DMS 273 (cell line): ENCODE results near the gene NKAP.
"Not testable (repeated sequence)": the region's sequence is repeated elsewhere in the genome, so short reads cannot be mapped to it uniquely, and the experiment has no call there.

Experiments used
- DNase-seq: peaks from one replicate; lab custom pipeline; 2025; ENCODE audit not compliant: unreplicated experiment; lab: John Stamatoyannopoulos, UW

The NKAP gene

DNA sequence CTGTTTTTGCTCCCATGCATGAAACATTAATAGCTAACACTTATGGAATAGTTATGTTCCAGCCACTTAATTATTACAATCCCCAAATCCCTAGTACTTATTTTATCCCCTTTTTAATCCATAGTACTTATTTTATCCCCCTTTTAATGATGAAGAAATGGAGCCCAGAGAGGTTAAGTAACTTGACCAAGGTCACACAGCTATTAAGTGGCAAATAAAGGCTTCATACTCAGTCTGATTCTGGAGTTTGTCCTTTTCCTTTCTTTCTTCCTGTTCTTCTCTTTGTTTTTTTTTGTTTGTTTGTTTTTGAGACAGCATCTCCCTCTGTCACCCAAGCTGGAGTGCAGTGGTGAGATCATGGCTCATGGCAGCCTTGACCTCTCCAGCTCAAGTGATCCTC, 2.2 kb downstream of the NKAP start:
- DNase-seq = no peak

DNA sequence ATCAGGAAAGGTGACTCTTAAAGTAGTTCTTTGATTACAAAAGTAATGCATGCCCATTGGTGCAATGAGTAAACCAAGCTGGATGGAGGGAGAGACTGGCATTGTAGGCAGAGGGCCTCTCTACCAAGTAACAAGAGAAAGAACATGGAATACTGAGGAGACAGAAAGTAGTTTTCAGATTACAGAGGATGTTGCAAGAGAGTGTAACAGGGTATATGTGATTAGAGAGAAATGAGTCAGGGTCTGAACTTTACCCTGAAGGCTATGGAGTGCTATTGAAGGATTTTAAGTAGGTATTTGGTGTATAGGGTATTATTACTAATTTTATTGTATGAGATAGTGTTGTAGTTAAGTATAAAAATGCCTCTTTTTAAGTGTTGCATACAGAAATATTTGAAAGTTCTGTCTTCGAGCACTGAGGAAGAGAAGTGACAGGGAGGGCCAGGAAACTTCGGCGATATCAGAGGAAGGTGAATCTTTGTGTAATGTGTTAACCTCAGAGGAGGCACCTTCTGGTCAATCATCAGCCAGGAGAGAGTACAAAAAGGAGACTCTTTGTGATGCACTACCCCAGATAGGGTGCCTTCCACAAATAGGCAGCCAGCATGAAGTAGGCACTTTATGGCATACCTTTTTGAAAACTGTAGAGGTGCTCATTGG, 8.2 kb downstream of the NKAP start:
- DNase-seq = no peak

DNA sequence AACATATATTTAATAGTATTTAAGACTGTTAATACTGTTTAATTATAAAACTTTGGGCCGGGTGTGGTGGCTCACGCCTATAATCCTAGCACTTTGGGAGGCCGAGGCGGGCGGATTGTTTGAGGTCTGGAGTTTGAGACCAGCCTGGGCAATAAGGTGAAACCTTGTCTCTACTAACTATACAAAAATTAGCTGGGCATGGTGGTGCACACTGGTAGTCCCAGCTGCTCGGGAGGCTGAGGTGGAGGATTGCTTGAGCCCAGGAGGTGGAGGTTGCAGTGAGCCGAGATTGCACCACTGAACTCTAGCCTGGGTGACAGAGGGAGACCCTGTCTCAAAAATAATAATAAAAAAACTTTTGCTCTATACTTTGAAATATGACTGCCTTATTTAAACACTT, 21.2 kb downstream of the NKAP start:
- DNase-seq = not testable (repeated sequence)

DNA sequence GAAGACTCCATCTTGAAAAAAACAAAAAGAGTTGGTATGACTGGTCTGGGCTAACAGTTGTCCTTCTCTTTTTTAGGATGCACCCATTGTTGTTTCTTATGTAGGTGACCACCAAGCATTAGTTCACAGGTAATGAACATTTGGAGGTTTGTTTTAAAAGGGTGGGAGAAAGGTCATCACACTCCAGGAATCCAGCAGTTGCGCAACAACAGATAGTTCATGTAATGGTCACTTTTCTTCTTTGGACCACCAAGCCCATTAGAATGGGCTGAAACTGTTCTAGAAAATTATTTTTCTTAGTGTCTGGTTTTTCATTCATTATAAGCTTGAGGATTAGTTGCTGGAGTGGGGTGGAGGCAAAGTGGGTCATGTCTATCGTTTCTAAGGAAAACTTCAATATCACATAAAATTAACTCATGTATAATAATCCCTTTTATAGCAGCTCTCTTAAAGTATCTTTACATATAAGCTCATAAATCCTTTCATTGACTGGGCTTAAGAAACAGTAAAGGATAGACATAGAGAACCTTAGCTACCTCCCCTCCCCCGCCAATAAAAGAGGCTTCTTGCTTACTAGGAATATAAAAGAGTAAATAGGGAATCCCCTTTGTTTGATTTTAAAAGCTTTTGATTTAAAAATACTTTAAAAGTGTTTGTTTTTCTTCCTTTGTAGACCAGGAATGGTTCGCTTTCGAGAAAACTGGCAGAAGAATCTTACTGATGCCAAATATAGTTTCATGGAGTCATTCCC, 23.5 kb downstream of the NKAP start:
- DNase-seq = no peak

DNA sequence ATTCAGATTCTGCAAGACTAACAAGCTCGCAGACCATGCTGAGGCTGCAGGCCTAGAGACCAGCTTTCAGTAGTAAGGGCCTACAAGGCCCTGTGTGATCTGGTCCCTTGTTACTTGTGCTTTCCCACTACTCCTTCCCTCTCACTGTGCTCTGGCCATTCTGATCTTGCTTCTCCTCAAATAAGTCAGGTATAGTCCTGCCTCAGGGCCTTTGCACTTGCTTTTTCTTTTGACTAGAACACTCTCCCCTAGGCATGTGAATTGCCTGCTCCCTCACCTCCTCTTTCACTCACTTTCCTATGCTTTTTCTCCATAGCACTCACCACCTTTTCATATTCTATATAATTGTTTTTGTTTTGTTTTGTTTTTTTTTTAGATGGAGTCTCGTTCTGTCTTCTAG, 25.7 kb downstream of the NKAP start:
- no peak for DNase-seq

DNA sequence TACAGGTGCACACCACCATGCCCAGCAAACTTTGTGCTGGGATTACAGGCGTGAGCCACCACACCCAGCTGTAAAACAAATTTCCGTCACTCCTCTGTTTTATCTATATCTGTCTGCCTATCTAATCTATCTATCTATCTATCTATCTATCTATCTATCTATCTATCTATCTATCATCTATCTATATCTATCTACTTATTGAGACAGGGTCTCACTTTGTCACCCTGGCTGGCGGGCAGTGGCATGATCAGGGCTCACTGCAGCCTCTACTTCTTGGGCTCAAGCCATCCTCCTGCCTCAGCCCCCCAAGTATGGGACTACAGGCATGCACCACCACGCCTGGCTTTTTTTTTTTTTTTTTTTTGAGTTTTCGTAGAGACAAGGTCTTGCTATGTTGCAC, 27.2 kb downstream of the NKAP start:
- DNase-seq = no peak

DNA sequence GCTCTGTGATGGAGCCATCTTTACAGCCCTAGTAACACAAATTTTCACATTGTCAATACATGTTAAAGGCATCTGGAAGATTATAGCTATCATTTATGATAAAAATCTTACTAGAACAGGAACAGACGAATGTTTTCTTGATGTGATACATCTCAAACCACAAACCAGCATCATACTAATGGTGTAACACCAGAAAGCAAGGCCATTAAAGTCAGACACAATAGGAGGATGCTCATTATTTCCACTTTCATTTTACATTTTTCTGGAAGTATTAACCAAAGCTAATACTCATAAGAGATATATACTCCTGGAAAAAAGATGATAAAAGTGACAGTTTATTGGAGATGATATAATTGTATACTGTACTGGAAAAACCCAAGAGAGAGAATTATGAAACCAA, 42.6 kb downstream of the NKAP start:
- DNase-seq = no peak

DNA sequence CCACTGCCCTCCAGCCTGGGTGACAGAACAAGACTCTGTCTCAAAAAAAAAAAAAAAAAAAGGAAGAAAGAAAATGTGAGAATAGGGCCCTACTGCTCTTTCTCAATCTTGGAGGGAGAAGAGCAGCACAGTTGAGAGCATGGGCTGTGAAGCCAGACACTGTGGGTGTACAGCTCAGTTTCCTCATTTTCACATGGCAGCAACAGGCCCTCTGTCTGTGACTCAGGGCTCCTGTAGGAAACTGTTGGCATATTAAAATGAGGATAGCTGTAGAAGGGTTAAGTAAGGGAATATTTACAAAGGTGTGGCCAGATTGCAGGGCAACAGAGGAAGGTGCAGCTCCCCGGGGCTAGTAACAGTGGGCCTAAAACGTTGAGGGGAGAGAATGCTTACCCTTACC, 44.4 kb downstream of the NKAP start:
- no peak for DNase-seq

DNA sequence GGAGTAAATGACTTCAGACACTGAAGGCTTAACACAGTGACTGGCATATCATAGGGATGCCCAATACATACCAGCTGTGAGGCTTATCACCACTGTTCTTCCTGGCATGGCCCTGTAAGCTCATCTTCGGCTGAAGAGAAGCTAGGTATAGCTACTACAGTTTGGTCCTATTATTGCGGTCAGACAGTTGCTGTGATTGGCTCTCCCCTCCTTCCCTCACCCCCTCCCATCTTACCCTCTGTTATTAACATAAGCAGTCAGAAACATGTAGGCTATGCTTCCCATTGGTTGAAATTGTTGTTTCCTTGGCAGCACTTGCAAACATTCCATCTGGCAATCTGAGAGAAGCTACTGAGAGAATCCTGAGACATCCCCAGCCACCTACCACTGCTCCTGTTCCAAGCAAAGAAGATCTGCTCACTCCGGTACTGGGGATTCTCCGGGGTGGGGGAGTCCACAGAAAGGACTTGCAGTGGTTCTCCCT, 47.7 kb downstream of the NKAP start, which contains the start of gene AKAP14:
Gene AKAP14, plus strand, starts transcription at position 51 of the 484 bp plus-strand sequence. CDS start 7,331 bp downstream, outside the sequence.
- peak; percentile 72 for DNase-seq

DNA sequence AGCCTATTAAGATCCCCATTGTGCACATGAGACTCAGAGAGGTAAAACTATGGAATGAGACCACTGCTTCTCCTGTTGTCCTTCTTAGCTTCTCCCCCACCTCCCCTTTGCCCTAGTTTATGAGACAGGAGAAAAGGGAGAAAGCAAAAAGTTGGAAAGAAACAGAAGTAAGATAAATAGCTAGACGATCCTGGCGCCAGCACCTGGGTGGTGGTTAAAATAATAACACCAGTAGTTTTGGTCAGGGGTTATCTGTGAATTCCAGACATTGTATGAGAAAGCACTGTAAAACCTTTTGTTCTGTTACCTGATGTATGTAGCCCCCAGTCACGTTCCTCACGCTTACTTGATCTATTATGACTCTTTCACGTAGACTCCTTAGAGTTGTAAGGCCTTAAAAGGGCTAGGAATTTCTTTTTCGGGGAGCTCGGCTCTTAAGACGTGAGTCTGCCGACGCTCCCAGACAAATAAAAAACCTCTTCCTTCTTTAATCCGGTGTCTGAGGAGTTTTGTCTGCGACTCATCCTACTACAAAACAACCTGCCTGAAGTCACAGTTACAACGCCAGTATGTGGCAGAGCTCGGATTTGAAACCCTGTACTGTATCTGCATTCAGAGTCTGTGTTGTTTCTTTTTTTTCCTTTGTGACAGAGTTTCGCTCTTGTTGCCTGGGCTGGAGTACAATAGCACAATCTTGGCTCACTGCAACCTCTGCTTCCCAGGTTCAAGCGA, 51.4 kb downstream of the NKAP start:
- not testable (repeated sequence) for DNase-seq

DNA sequence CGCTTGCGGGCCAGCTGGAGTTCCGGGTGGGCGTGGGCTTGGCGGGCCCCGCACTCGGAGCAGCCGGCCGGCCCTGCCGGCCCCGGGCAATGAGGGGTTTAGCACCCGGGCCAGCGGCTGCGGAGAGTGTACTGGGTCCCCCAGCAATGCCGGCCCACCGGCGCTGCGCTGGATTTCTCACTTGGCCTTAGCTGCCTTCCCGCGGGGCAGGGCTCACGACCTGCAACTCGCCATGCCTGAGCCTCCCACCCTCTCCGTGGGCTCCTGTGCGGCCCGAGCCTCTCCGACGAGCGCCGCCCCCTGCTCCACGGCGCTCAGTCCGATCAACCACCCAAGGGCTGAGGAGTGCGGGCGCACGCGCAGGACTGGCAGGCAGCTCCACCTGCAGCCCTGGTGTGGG, 52.9 kb downstream of the NKAP start:
- not testable (repeated sequence) for DNase-seq

DNA sequence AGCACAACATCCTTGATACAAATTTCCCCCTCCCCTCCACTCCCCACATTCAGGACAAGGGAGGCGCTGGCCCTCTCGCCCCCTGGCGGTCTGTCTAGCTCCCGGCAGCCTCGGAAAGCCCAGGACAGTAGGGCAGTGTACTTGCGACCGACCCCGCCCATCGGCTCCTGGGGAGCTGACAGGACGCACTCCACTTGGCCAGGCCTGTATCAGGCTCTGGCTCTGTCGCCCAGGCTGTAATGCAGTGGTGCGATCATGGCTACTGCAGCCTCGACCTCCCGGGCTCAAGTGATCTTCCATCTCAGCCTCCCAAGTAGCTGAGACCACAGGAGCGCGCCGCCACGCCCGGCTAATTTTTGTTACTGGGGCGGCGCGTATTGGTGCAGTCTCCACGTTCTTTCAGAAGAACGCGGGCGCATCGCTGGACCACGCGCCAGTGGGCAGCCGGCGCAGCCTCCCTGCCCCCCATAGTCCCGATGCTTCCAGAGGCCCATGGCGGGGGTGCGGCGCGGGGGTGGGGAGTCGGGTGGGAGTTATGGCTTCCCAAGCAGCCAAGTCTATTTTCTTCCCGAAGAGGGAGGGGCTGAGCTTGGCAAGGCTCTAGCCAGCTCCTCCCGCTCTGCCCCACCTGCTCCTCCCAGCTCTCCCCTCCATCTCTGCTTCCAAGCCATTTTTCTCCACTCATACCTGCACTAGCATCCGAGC, 55.7 kb downstream of the NKAP start:
- peak; percentile 89 for DNase-seq

DNA sequence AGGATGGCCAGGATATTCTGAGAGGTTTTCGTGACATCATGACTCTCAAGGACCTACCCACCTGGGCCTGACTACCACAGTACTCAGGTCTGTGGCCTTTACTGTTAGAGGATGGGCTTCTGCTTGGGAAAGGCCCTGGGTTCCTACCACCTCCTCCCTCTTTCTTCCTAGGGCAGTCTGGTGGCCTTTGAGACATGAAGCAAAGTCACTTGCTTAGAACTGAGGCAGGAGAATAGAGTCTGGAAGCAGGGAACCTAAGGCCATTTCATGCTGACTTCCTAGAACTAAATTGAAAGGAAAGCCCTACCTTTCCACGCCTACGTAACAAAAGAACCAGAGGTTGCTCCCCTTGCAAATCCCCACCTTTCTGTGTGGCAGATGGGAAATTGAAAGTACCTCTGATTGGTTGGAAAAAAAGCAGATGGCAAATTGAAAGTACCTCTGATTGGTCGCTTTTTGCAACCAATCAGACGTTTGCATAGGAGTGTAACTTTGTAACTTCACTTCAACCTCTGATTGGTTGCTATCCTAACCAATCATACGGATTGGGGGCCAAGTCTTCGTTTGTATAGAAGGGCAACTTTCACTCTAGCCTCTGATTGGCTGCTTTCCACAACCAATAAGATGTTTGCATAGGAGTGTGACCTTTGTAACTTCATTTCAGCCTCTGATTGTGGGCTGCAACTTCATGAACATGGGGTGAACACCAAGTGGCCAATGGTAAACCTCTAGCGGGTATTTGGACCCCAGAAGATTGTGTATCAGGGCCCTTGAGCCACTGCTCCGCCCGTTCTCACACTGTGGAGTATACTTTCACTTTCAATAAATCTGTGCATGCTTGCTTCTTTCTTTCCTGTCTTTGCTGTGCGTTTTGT, 57.8 kb downstream of the NKAP start:
- DNase-seq = peak; percentile 45

DNA sequence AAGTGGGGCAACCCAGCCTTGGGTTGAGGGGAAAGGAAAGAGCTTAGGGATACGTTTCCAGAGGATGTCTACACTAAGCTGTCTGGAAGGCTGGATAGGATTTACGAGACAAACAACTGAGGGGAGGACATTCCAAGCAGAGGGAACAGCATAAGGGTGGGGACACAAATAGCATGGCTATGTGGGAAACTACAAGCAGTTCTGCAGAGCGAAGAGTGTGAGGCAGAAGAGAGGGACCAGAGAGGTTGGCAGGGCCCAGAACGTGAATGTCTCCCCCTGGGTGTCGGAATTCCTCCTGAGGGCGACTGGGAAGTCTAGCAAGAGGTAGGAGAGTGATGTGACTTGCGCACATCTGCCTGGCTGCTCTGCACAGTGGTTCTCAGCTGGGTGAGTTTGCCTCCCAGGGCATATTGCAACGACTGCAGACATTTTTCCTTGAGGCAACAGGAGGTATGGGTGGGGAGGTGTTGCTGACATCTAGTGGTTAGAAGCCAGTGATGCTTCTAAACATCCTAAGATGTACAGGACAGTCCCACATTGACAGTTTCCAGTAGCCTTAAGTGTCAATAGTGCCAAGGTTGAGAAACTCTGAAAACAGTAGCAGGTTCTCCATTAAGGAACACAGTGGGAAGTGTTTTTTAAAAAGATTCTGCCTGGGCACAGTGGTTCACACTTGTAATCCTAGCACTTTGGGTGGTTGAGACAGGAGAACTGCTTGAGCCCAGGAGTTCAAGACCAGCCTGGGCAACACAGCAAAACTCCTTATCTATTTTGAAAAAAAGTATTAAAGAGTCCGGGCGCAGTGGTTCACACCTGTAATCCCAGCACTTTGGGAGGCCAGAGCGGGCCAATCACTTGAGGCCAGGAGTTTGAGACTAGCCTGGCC, 62.8 kb downstream of the NKAP start:
- DNase-seq = peak; percentile 81

DNA sequence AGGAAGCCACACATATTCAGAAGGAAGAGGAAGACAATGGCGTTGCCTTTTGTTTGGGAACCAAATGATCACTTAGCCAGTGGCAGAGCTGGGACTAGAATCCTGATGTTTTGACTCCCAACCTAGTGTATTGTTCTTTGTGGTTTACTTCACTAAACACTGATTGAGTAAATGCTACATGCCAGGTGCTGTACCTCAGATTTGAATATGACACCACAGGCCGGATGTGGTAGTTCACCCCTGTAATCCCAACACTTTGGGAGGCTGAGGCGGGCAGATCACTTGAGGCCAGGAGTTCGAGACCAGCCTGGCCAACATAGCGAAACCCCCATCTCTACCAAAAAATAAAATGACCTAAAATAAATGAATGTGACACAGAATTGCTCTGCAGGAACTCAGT, 63.5 kb downstream of the NKAP start:
- no peak for DNase-seq

DNA sequence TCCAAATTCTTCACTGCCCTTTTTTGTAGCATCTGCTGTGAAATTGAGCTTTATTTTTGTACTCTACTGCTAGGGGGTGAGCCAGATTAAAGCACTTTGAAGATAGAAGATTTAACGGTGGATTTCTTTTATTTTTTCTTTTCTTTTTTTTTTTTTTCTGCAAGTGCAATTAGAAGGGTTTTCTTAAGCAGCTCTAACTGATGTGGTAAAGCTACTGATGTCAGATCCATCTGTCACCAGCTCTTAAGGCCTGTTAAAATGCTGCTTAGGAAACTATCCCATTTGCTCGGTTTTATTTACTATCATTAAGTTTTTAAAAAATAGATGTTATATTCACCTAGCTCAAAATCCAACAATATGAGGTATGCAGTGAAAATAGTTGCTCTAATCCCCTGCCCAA, 64.8 kb downstream of the NKAP start:
- no peak for DNase-seq

DNA sequence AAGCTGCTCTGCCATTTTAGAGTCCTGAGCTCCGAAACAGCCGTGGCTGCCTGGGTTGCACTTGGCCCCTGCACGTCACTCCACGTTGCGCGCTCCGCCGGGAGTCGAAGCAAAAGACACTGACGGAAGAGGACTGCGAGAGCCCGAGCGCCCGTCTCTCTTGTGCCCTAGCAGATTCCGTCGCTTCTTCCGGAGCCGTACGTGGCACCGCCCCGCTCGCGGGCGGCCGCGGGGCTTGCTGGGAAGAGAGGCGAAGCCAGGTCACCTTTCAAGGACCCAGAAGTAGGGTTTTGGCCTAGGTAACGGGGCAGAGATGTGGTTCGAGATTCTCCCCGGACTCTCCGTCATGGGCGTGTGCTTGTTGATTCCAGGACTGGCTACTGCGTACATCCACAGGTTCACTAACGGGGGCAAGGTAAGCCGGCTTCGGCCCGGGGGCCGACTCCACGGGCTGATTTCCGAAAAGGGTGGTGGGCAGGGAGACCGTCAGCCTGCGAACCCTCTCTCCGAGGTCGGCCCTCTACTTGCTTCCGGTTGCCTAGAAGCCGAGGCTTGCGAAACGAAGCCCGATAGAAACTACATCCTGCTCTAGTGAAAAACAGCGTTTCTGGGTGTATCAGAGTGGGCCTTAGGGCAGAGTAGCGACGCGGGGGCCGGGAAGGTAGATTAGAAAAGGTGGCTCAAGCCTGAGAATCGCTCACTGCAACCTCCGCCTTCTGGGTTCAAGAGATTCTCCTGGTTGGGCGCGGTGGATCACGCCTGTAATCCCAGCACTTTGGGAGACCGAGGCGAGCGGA, 71.8 kb downstream of the NKAP start, which contains the start of the genes NDUFA1 and RNF113A:
Gene NDUFA1, plus strand, starts transcription at position 234 of the 797 bp plus-strand sequence. Its CDS starts 80 bp downstream, at position 314.
Gene RNF113A, minus strand, starts transcription at position 135 of the 797 bp plus-strand sequence. Its CDS starts 120 bp downstream, at position 15.
- DNase-seq = peak; percentile 93

DNA sequence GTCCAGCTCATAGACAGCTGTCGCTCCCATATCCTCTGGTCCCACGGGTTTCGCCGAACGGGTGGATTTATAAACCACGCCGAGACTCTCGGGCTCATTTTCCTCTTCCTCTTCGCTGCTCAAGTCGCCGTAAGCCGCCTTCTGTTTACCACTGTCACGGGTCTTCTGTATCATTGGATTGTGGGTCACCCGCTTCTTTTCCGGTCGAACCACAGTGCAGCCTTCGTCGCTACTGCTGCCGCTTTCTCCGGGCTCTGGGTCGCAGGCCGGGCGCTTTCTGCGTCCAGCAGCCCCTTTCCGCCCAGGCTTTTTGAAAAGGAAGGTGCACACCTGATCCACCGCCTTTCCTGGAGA, 72.3 kb downstream of the NKAP start:
- no peak for DNase-seq
